Measurements from ENCODE around the gene SUPT3H. TPM values are rescaled to one million over a fixed set of nuclear protein-coding genes. Genes with fewer than 3 reads are reported as not detected.

Gene SUPT3H
- total RNA-seq, 1 donor from 2014 or later: 2.6 TPM

DNA sequence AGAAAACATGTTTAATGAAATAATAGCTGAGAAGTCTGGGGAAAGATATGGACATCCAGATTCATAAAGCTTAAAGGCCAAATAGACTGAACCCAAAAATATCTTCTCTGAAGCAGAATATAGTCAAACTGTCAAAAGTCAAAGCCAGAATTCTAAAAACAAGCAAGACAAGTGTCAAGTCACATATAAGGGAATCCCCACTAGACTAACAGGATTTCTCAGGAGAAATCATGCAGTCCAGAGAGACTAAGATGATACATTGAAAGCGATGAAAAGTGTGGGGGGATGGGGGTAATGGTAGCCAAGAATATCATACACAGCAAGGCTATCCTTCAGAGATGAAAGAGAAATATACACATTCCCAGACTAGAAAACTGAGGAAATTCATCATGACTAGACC, 162.0 kb downstream of the SUPT3H start:
- no peaks in the 10 kb centered on the region for H3K36me3 ChIP-seq
- H3K9me3 ChIP-seq (replicated peaks): peaks cover 36% of the 10 kb centered on the region
- H3K27me3 ChIP-seq (ENCODE audit: low read depth): no peaks in the 10 kb centered on the region
- intact Hi-C loops (cut with micrococcal nuclease): no loop called here
- no peaks in the 10 kb centered on the region for H3K4me1 ChIP-seq
- TF ChIP-seq, protein P1, sequence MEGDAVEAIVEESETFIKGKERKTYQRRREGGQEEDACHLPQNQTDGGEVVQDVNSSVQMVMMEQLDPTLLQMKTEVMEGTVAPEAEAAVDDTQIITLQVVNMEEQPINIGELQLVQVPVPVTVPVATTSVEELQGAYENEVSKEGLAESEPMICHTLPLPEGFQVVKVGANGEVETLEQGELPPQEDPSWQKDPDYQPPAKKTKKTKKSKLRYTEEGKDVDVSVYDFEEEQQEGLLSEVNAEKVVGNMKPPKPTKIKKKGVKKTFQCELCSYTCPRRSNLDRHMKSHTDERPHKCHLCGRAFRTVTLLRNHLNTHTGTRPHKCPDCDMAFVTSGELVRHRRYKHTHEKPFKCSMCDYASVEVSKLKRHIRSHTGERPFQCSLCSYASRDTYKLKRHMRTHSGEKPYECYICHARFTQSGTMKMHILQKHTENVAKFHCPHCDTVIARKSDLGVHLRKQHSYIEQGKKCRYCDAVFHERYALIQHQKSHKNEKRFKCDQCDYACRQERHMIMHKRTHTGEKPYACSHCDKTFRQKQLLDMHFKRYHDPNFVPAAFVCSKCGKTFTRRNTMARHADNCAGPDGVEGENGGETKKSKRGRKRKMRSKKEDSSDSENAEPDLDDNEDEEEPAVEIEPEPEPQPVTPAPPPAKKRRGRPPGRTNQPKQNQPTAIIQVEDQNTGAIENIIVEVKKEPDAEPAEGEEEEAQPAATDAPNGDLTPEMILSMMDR (IDR thresholded peaks at IDR 0.05; ENCODE audit: borderline replicate concordance): no peak
- DNase-seq: no peak
- no peak overlapping the region for H3K4me3 ChIP-seq
- H3K27ac ChIP-seq (replicated peaks): no peak overlapping the region

- DNase-seq: no peak
- H3K4me1 ChIP-seq: no peaks in the 10 kb centered on the region
- H3K36me3 ChIP-seq: peaks cover 6% of the 10 kb centered on the region
- no peak overlapping the region for H3K4me3 ChIP-seq
- no peaks in the 10 kb centered on the region for H3K27me3 ChIP-seq (ENCODE audit: low read depth)
- H3K27ac ChIP-seq (replicated peaks): no peak overlapping the region
- intact Hi-C loops (cut with micrococcal nuclease): no loop called here
- TF ChIP-seq, protein P1 (IDR thresholded peaks at IDR 0.05; ENCODE audit: borderline replicate concordance): no peak
- H3K9me3 ChIP-seq (replicated peaks): peaks cover 52% of the 10 kb centered on the region
Observed at GRCh38 chr6:45212976-45213375, 164.8 kb downstream of the SUPT3H start.

DNA sequence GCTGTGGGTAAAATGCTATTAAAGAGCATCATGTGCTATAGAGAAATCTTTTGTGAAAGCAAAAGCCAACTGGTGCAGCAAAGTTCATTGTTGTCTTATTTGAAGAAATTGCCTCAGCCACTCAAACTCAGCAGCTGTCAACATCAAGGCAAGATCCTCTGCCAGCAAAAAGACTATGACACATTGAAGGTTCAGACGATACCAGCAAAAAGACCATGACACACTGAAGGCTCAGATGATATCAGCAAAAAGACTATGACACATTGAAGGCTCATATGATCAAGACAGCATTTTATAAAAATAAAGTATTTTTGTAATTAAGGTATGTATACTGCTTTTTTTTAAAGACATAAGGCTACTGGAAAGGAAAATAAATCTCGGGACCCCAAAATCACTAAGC, 168.0 kb downstream of the SUPT3H start:
- intact Hi-C loops (cut with micrococcal nuclease): no loop called here
- Histone ChIP-seq H3K4me3 (no peak overlapping the region), H3K9me3 (replicated peaks) (peaks cover 31% of the 10 kb centered on the region), H3K27ac (replicated peaks) (no peak overlapping the region), H3K4me1 (no peaks in the 10 kb centered on the region), H3K27me3 (ENCODE audit: low read depth) (no peaks in the 10 kb centered on the region), H3K36me3 (peaks cover 6% of the 10 kb centered on the region)
- DNase-seq: no peak
- TF ChIP-seq, protein P1 (IDR thresholded peaks at IDR 0.05; ENCODE audit: borderline replicate concordance): no peak

GRCh38 chr6:45206793-45207492, 170.8 kb downstream of the SUPT3H start:
- H3K4me1 ChIP-seq: no peaks in the 10 kb centered on the region
- H3K9me3 ChIP-seq (replicated peaks): peaks cover 24% of the 10 kb centered on the region
- intact Hi-C loops (cut with micrococcal nuclease): no loop called here
- TF ChIP-seq, protein P1 (IDR thresholded peaks at IDR 0.05; ENCODE audit: borderline replicate concordance): no peak
- H3K36me3 ChIP-seq: peaks cover 6% of the 10 kb centered on the region
- no peak overlapping the region for H3K4me3 ChIP-seq
- DNase-seq: no peak
- no peaks in the 10 kb centered on the region for H3K27me3 ChIP-seq (ENCODE audit: low read depth)
- no peak overlapping the region for H3K27ac ChIP-seq (replicated peaks)

- intact Hi-C loops (cut with micrococcal nuclease): no loop called here
- no peaks in the 10 kb centered on the region for H3K27me3 ChIP-seq (ENCODE audit: low read depth)
- no peak overlapping the region for H3K4me3 ChIP-seq
- TF ChIP-seq, protein P1 (IDR thresholded peaks at IDR 0.05; ENCODE audit: borderline replicate concordance): no peak
- H3K4me1 ChIP-seq: no peaks in the 10 kb centered on the region
- no peak overlapping the region for H3K27ac ChIP-seq (replicated peaks)
- H3K9me3 ChIP-seq (replicated peaks): no peaks in the 10 kb centered on the region
- no peaks in the 10 kb centered on the region for H3K36me3 ChIP-seq
- no peak for DNase-seq
Observed at GRCh38 chr6:45201484-45201883, 176.2 kb downstream of the SUPT3H start.
